K562 (cell line): ENCODE results near the gene UBL3. TPM values are rescaled to one million over a fixed set of nuclear protein-coding genes. Genes with fewer than 3 reads are reported as not detected.

ENCODE experiments used
- ATAC-seq: fragments of 200-7000 bp; cut with Tn5 transposase; 3 replicates; pipeline ENCODE4 v1.9.1; 2020; ENCODE audit warnings: moderate library complexity
- BruUV-seq: library from RNA; stranded (reverse); fragments of 400-500 nt; replicated peaks from 2 replicates; lab custom pipeline; 2021; lab: Mats Ljungman, UMichigan
- CTCF ChIA-PET: fragments of 300-600 bp; formaldehyde crosslinking; extraction: SDS; loops from one replicate; lab custom pipeline; 2021; ENCODE audit warnings: low intra/inter-chr PET ratio; lab: Yijun Ruan, JAX
- POLR2A ChIA-PET: fragments of 300-600, 350-650 bp; sonication (Branson Sonifier 250); formaldehyde crosslinking; extraction: SDS; loops from one replicate; lab custom pipeline; 2021; ENCODE audit warnings: antibody characterized with exemption, inconsistent platforms; lab: Yijun Ruan, JAX
- DNase-seq, 4 experiments: peaks; one replicate each; pipeline versions ENCODE4 v3.0.0 to v3.0.0-alpha.2; 2011 to 2018; ENCODE audit warnings: low spot score in 3 of 4, mixed read lengths in 3 of 4; ENCODE audit errors: extremely low read depth in 1 of 4
- FAIRE-seq: peaks from 2 replicates; lab custom pipeline; 2011; peaks lifted over from hg19 to GRCh38; lab: Jason Lieb, UNC
- H2AFZ ChIP-seq: 2 replicates; pipeline ENCODE4 v1.6.0; 2011; ENCODE audit warnings: low read depth, low read length, control low read depth, inconsistent platforms
- H3K27ac ChIP-seq: fragments of 200-600 bp; 3 replicates; pipeline ENCODE4 v1.8.0; 2011; ENCODE audit warnings: low read depth, mild to moderate bottlenecking, control low read depth, inconsistent platforms, low read length, moderate library complexity, mixed read lengths; ENCODE audit errors: extremely low read depth
- H3K27me3 ChIP-seq, 2 experiments: fragments of 300-600 bp in 1 of 2; 2 replicates in 1 of 2; 3 replicates in 1 of 2; pipeline versions ENCODE4 v1.6.0 to v1.8.0; 2011; ENCODE audit warnings: inconsistent platforms in 2 of 2, low read length in 2 of 2, mild to moderate bottlenecking in 1 of 2, mixed read lengths in 1 of 2, moderate library complexity in 1 of 2; ENCODE audit not compliant: control insufficient read depth in 2 of 2, insufficient read depth in 2 of 2
- H3K36me3 ChIP-seq: fragments of 300-600 bp; 3 replicates; pipeline ENCODE4 v1.8.0; 2011; ENCODE audit warnings: mild to moderate bottlenecking, low read length, inconsistent platforms; ENCODE audit not compliant: control insufficient read depth, insufficient read depth
- H3K4me1 ChIP-seq, 2 experiments: fragments of 200-600 bp in 1 of 2; replicated peaks in 1 of 2; 2 replicates in 1 of 2; 3 replicates in 1 of 2; pipeline versions ENCODE4 v1.5.1 to v1.8.0; 2011; ENCODE audit warnings: inconsistent platforms in 2 of 2, low read length in 2 of 2, mild to moderate bottlenecking in 1 of 2, mixed read lengths in 1 of 2, moderate library complexity in 1 of 2; ENCODE audit not compliant: control insufficient read depth in 2 of 2, insufficient read depth in 2 of 2
- H3K4me2 ChIP-seq: 2 replicates; pipeline ENCODE4 v1.6.1; 2011; ENCODE audit warnings: low read length, control low read depth, inconsistent platforms, mixed read lengths; ENCODE audit not compliant: insufficient read depth
- H3K4me3 ChIP-seq: fragments of 200-600 bp; sonication (generic), shearing (Covaris generic); 2 replicates; pipeline ENCODE4 v1.5.1; 2016; ENCODE audit warnings: control low read depth, inconsistent platforms
- H3K79me2 ChIP-seq: fragments of 200-600 bp; 3 replicates; pipeline ENCODE4 v1.8.0; 2011; ENCODE audit warnings: low read length, inconsistent platforms; ENCODE audit not compliant: control insufficient read depth, insufficient read depth
- H3K9ac ChIP-seq, 2 experiments: 2 replicates each; pipeline versions ENCODE4 v1.6.0 to v1.6.1; 2011; ENCODE audit warnings: low read depth in 2 of 2, low read length in 2 of 2, control low read depth in 1 of 2, inconsistent platforms in 1 of 2, mild to moderate bottlenecking in 1 of 2, mixed read lengths in 1 of 2; ENCODE audit not compliant: insufficient read depth in 1 of 2
- H3K9me1 ChIP-seq: one replicate; pipeline ENCODE4 v1.6.0; 2011; ENCODE audit warnings: inconsistent platforms, mild to moderate bottlenecking, low read length, moderate library complexity; ENCODE audit not compliant: control insufficient read depth, insufficient read depth
- H3K9me3 ChIP-seq: replicated peaks from 2 replicates; pipeline ENCODE4 v1.5.1; 2011; ENCODE audit warnings: low read depth, low read length, inconsistent platforms; ENCODE audit not compliant: control insufficient read depth, insufficient read depth
- H4K20me1 ChIP-seq: replicated peaks from 2 replicates; pipeline ENCODE4 v1.6.1; 2011; ENCODE audit warnings: low read length, inconsistent platforms, mixed read lengths; ENCODE audit not compliant: control insufficient read depth, insufficient read depth
- CTCFL ChIP-seq: IDR thresholded peaks from 2 replicates; pipeline ENCODE4 v1.6.1; 2011; ENCODE audit warnings: borderline replicate concordance, low read depth, mild to moderate bottlenecking, moderate library complexity, low read length; ENCODE audit not compliant: insufficient read depth, poor library complexity, severe bottlenecking
- HES1 ChIP-seq: fragments of 450-650 bp; IDR thresholded peaks from 2 replicates; pipeline ENCODE4 v1.6.1; 2016; ENCODE audit warnings: low read depth, mild to moderate bottlenecking, moderate library complexity
- L3MBTL2 ChIP-seq: fragments of 450-650 bp; IDR thresholded peaks from 2 replicates; pipeline ENCODE4 v1.6.1; 2016; ENCODE audit warnings: mild to moderate bottlenecking, moderate library complexity
- RUNX1 ChIP-seq: sonication (generic); IDR thresholded peaks from 2 replicates; pipeline ENCODE4 v1.6.1; 2016; ENCODE audit warnings: antibody characterized with exemption, low read depth
- SFPQ ChIP-seq: fragments of 200-400 bp; formaldehyde crosslinking; IDR thresholded peaks from 2 replicates; pipeline ENCODE4 v1.6.1; 2017; ENCODE audit warnings: mild to moderate bottlenecking, low read depth, low read length, moderate library complexity
- WGBS: fragments of 100-300 bp; shearing (Covaris generic); methylation state at CpG from one replicate; pipeline ENCODE4 v1.1.6; 2016; ENCODE audit warnings: low coverage, mixed read lengths; ENCODE audit not compliant: insufficient coverage; ENCODE audit errors: missing lambda C conversion rate; 5-methylcytosine and 5-hydroxymethylcytosine counted together
- in situ Hi-C: fragments of 300-500 bp; cut with MboI; formaldehyde crosslinking; loops from 4 replicates; pipeline ENCODE4 v1.15.0; 2018; ENCODE audit warnings: inconsistent platforms, mixed read lengths
- intact Hi-C: fragments of 100-400 bp; cut with micrococcal nuclease; formaldehyde crosslinking; loops from 2 replicates; pipeline ENCODE4 v1.14.2; 2022
- polyA plus RNA-seq, 8 experiments: library from polyadenylated mRNA; depleted of rRNA in 4 of 8; stranded (reverse) in 5 of 8; unstranded in 3 of 8; fragments of >200 nt; fragmentation: Nextera tagmentation in 2 of 8; fragmentation: Illumina TruSeq in 1 of 8; extraction: Ambion mirVana in 2 of 8; extraction: Trizol in 1 of 8; gene quantifications; 2 replicates each; pipeline versions ENCODE4 v1.2.1 to v1.2.3, GENCODE V29; 2011 to 2014; ENCODE audit warnings: inconsistent platforms in 1 of 8, missing spikeins in 1 of 8
- total RNA-seq, 7 experiments: library from RNA; depleted of rRNA in 6 of 7; stranded (reverse); fragments of >200 nt in 6 of 7; fragmentation: Illumina TruSeq in 2 of 7; extraction: Trizol in 2 of 7; gene quantifications; 2 replicates each; pipeline versions ENCODE4 v1.2.1 to v1.2.3, GENCODE V29; 2011 to 2021; ENCODE audit warnings: low replicate concordance in 1 of 7

UBL3 gene
- total and polyA plus RNA-seq, 9 of the 15 experiments (the other 6 are each of a cell fraction or from before 2014, with no cell fraction given): 0.64 to 2.4 (median 1.8) TPM

- TF ChIP-seq HES1 (no peak), SFPQ (no peak), RUNX1 (no peak)
These were observed 58.9 kb downstream of the UBL3 start (continued) for GRCh38 chr13:29791508-29791907.

- Histone ChIP-seq H4K20me1 (peaks cover 5% of the 10 kb centered on the region; the same call in 1 of the 2 replicates), H3K4me3 (no peak overlapping the region), H3K27me3 (no peaks in the 10 kb centered on the region), H3K4me1 (no peaks in the 10 kb centered on the region), H3K9me3 (no peaks in the 10 kb centered on the region)
- in situ Hi-C loops: no loop called here
- DNase-seq: no peak
- WGBS: 0% methylated on average over 1 of the region's 1 CpG
- POLR2A ChIA-PET: no interaction called here
- TF ChIP-seq CTCFL (no peak), L3MBTL2 (no peak)
- TF ChIP-seq, all 486 proteins: peak for 0
- BruUV-seq: no TSS peak
- ATAC-seq (no peak), FAIRE-seq (no peak)
- H3K4me2 ChIP-seq: no peak overlapping the region
- H3K9ac ChIP-seq: no peak overlapping the region
- intact Hi-C loops: no loop called here
- no peak overlapping the region for H3K27ac ChIP-seq
- H3K36me3 ChIP-seq: no peaks in the 10 kb centered on the region
- no peak overlapping the region for H2AFZ ChIP-seq
- CTCF ChIA-PET: no interaction called here
- H3K79me2 ChIP-seq: no peaks in the 10 kb centered on the region
- H3K9me1 ChIP-seq: no peaks in the 10 kb centered on the region
These were observed 63.7 kb downstream of the UBL3 start for GRCh38 chr13:29786698-29787097.
